SKM-1 treated with dmso at 0.1 percent for 144 hours (cell line): ENCODE results near the gene GTF2F2.
A peak's percentile ranks its signal among the peaks of the same experiment; 100 is the strongest.

Experiments
- DNase-seq: peaks from one replicate; lab custom pipeline; 2025; ENCODE audit not compliant: unreplicated experiment; lab: John Stamatoyannopoulos, UW

Gene GTF2F2

GRCh38 chr13:45120967-45121831, 889 bp downstream of the GTF2F2 start:
- no peak for DNase-seq

GRCh38 chr13:45122941-45123340, 2.6 kb downstream of the GTF2F2 start:
- no peak for DNase-seq

GRCh38 chr13:45132369-45133064, 12.2 kb downstream of the GTF2F2 start:
- peak; percentile 72 for DNase-seq

GRCh38 chr13:45133396-45134118, 13.2 kb downstream of the GTF2F2 start:
- DNase-seq, result no peak

- no peak for DNase-seq
Observed at GRCh38 chr13:45136741-45137504, 16.6 kb downstream of the GTF2F2 start.

GRCh38 chr13:45137526-45137925, 17.2 kb downstream of the GTF2F2 start:
- peak; percentile 56 for DNase-seq

GRCh38 chr13:45138282-45138681, 18.0 kb downstream of the GTF2F2 start:
- DNase-seq, result no peak

- no peak for DNase-seq
Observed at GRCh38 chr13:45141369-45141768, 21.1 kb downstream of the GTF2F2 start.

GRCh38 chr13:45142440-45143345, 22.4 kb downstream of the GTF2F2 start:
- DNase-seq, result no peak

- DNase-seq, result no peak
Observed at GRCh38 chr13:45143346-45143751, 23.0 kb downstream of the GTF2F2 start.

- DNase-seq, result no peak
Observed at GRCh38 chr13:45149964-45150363, 29.7 kb downstream of the GTF2F2 start.

- no peak for DNase-seq
Observed at GRCh38 chr13:45156565-45157361, 36.5 kb downstream of the GTF2F2 start.

- DNase-seq, result no peak
Observed at GRCh38 chr13:45162194-45162593, 41.9 kb downstream of the GTF2F2 start.

GRCh38 chr13:45162821-45163220, 42.5 kb downstream of the GTF2F2 start:
- DNase-seq, result no peak

GRCh38 chr13:45166858-45167257, 46.5 kb downstream of the GTF2F2 start:
- no peak for DNase-seq

- DNase-seq, result no peak
Observed at GRCh38 chr13:45167611-45168554, 47.6 kb downstream of the GTF2F2 start.

GRCh38 chr13:45168555-45168930, 48.2 kb downstream of the GTF2F2 start:
- no peak for DNase-seq

GRCh38 chr13:45174478-45174877, 54.2 kb downstream of the GTF2F2 start:
- DNase-seq, result no peak
